Measurements from ENCODE around the gene MAPKAP1.
A peak's percentile ranks its signal among the peaks of the same experiment; 100 is the strongest.

Gene MAPKAP1

GRCh38 chr9:125433461-125434011, 273.5 kb downstream of the MAPKAP1 start:
- DNase-seq (ENCODE audit: low read depth in 2 of 2), result no peak

GRCh38 chr9:125432715-125433385, 274.2 kb downstream of the MAPKAP1 start:
- no peak for DNase-seq (ENCODE audit: low read depth in 2 of 2)

- no peak for DNase-seq (ENCODE audit: low read depth in 2 of 2)
Measured at GRCh38 chr9:125431741-125432271, 275.2 kb downstream of the MAPKAP1 start.

- no peak for DNase-seq (ENCODE audit: low read depth in 2 of 2)
Measured at GRCh38 chr9:125431012-125431305, 276.0 kb downstream of the MAPKAP1 start.

GRCh38 chr9:125430161-125431011, 276.6 kb downstream of the MAPKAP1 start:
- no peak for DNase-seq (ENCODE audit: low read depth in 2 of 2)

- no peak for DNase-seq (ENCODE audit: low read depth in 2 of 2)
Measured at GRCh38 chr9:125429476-125430160, 277.4 kb downstream of the MAPKAP1 start.

- DNase-seq (ENCODE audit: low read depth in 2 of 2), result no peak
Measured at GRCh38 chr9:125428902-125429467, 278.0 kb downstream of the MAPKAP1 start.

- DNase-seq (ENCODE audit: low read depth in 2 of 2), result peak in 1 of 2 donors; percentile 13
Measured at GRCh38 chr9:125428060-125428901, 278.7 kb downstream of the MAPKAP1 start.

GRCh38 chr9:125427556-125427955, 279.5 kb downstream of the MAPKAP1 start:
- DNase-seq (ENCODE audit: low read depth in 2 of 2), result no peak

- DNase-seq (ENCODE audit: low read depth in 2 of 2), result no peak
Measured at GRCh38 chr9:125426926-125427325, 280.1 kb downstream of the MAPKAP1 start.

- DNase-seq (ENCODE audit: low read depth in 2 of 2), result no peak
Measured at GRCh38 chr9:125425901-125426515, 281.0 kb downstream of the MAPKAP1 start.

- no peak for DNase-seq (ENCODE audit: low read depth in 2 of 2)
Measured at GRCh38 chr9:125425170-125425897, 281.7 kb downstream of the MAPKAP1 start.

- no peak for DNase-seq (ENCODE audit: low read depth in 2 of 2)
Measured at GRCh38 chr9:125423964-125424363, 283.0 kb downstream of the MAPKAP1 start.

GRCh38 chr9:125422853-125423252, 284.2 kb downstream of the MAPKAP1 start:
- DNase-seq (ENCODE audit: low read depth in 2 of 2), result no peak

GRCh38 chr9:125421591-125422181, 285.3 kb downstream of the MAPKAP1 start:
- no peak for DNase-seq (ENCODE audit: low read depth in 2 of 2)

- DNase-seq (ENCODE audit: low read depth in 2 of 2), result no peak
Measured at GRCh38 chr9:125421166-125421565, 285.8 kb downstream of the MAPKAP1 start.

GRCh38 chr9:125418404-125418803, 288.6 kb downstream of the MAPKAP1 start:
- no peak for DNase-seq (ENCODE audit: low read depth in 2 of 2)

GRCh38 chr9:125416517-125416916, 290.5 kb downstream of the MAPKAP1 start:
- DNase-seq (ENCODE audit: low read depth in 2 of 2), result no peak
